Neural progenitor cell (in vitro differentiated cells): ENCODE results near the gene SLFN13. TPM values are rescaled to one million over a fixed set of nuclear protein-coding genes. Genes with fewer than 3 reads are reported as not detected.

Experiments
- DNase-seq: peaks from one replicate; pipeline ENCODE4 v3.0.0-alpha.2; 2016; ENCODE audit warnings: low spot score
- H2AFZ ChIP-seq: fragments of 200-600 bp; sonication (generic); replicated peaks from 2 replicates; pipeline ENCODE4 v1.6.1; 2016; ENCODE audit warnings: antibody characterized with exemption
- H3F3A ChIP-seq: fragments of 200-600 bp; sonication (generic); 2 replicates; pipeline ENCODE4 v1.6.1; 2016; ENCODE audit warnings: antibody characterized with exemption, low read depth
- H3K27ac ChIP-seq: fragments of 200-600 bp; sonication (generic); 2 replicates; pipeline ENCODE4 v1.5.1; 2016; ENCODE audit warnings: mild to moderate bottlenecking
- H3K27me3 ChIP-seq: fragments of 200-600 bp; sonication (generic); 2 replicates; pipeline ENCODE4 v1.6.1; 2016; ENCODE audit warnings: mild to moderate bottlenecking, moderate library complexity
- H3K36me3 ChIP-seq: fragments of 200-600 bp; sonication (generic); 2 replicates; pipeline ENCODE4 v1.5.1; 2016
- H3K4me1 ChIP-seq: fragments of 200-600 bp; sonication (generic); 2 replicates; pipeline ENCODE4 v1.6.1; 2016; ENCODE audit warnings: mixed run types
- H3K4me2 ChIP-seq: fragments of 200-600 bp; sonication (generic); 2 replicates; pipeline ENCODE4 v1.6.1; 2016
- H3K4me3 ChIP-seq: fragments of 200-600 bp; sonication (generic); 2 replicates; pipeline ENCODE4 v1.5.1; 2016
- H3K79me2 ChIP-seq: fragments of 200-600 bp; sonication (generic); 2 replicates; pipeline ENCODE4 v1.6.1; 2016; ENCODE audit warnings: low read depth
- H3K9ac ChIP-seq: fragments of 200-600 bp; sonication (generic); 2 replicates; pipeline ENCODE4 v1.6.1; 2016
- H3K9me3 ChIP-seq: fragments of 200-600 bp; sonication (generic); 2 replicates; pipeline ENCODE4 v1.5.1; 2016; ENCODE audit warnings: low read depth
- H4K20me1 ChIP-seq: fragments of 200-600 bp; sonication (generic); 2 replicates; pipeline ENCODE4 v1.6.1; 2016; ENCODE audit warnings: low read depth
- H3K27ac Mint-ChIP-seq: 3 replicates; pipeline ENCODE4 v1.8.0; 2021; ENCODE audit warnings: mixed read lengths
- H3K27me3 Mint-ChIP-seq: 2 replicates; pipeline ENCODE4 v1.8.0; 2022; ENCODE audit warnings: low read depth, mild to moderate bottlenecking, inconsistent platforms, moderate library complexity, mixed read lengths; ENCODE audit not compliant: insufficient read depth
- H3K36me3 Mint-ChIP-seq: 3 replicates; pipeline ENCODE4 v1.8.0; 2021; ENCODE audit warnings: mixed read lengths
- H3K4me1 Mint-ChIP-seq: 3 replicates; pipeline ENCODE4 v1.8.0; 2021; ENCODE audit warnings: mixed read lengths
- H3K4me3 Mint-ChIP-seq: 3 replicates; pipeline ENCODE4 v1.8.0; 2021; ENCODE audit warnings: mild to moderate bottlenecking, moderate library complexity, mixed read lengths
- H3K9me3 Mint-ChIP-seq: 3 replicates; pipeline ENCODE4 v1.8.0; 2020; ENCODE audit warnings: mixed read lengths
- CTCF ChIP-seq: fragments of 200-600 bp; sonication (generic); IDR thresholded peaks from 2 replicates; pipeline ENCODE4 v1.5.1; 2017; ENCODE audit warnings: antibody characterized with exemption, mild to moderate bottlenecking
- EZH2 ChIP-seq: fragments of 200-600 bp; sonication (generic); IDR thresholded peaks from 2 replicates; pipeline ENCODE4 v1.6.1; 2017; ENCODE audit warnings: antibody characterized with exemption, mild to moderate bottlenecking, moderate library complexity
- EZH2phosphoT487 ChIP-seq: fragments of 200-600 bp; sonication (generic); IDR thresholded peaks from 2 replicates; pipeline ENCODE4 v1.6.1; 2017; ENCODE audit warnings: antibody characterized with exemption
- small RNA-seq: library from RNA; depleted of rRNA; stranded (forward); fragments of <200 nt; gene quantifications from one replicate; pipeline ENCODE3, GENCODE V24; 2015
- total RNA-seq: library from RNA; depleted of rRNA; stranded (reverse); fragments of >200 nt; gene quantifications from 2 replicates; pipeline ENCODE4 v1.2.3, GENCODE V29; 2015; ENCODE audit warnings: low replicate concordance

SLFN13 gene
- total RNA-seq, 1 donor from 2014 or later: 0.88 TPM

DNA sequence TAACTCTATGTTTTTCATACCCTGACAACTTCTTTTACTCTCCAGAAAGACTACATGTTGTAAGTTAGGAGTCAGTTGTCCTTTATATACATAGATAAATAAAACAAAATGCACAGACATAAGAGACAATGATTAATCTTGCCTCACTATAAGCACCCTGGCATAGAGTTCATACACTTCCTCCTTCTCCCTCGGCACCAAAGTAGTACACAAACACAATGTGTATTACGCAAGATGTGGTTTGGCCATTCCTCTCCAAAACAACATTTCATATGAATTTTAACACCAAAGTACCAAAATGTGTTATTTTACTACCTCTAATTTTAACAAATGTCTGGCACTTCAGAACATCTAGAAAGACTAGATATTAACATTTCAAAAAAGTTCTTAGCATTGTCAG is 57.9 kb downstream of the SLFN13 start:
- Histone ChIP-seq H3K4me1 (no peaks in the 10 kb centered on the region), H3K27me3 (no peaks in the 10 kb centered on the region), H2AFZ (no peak overlapping the region), H3K79me2 (no peaks in the 10 kb centered on the region), H3K36me3 (no peaks in the 10 kb centered on the region), H3K9me3 (no peaks in the 10 kb centered on the region), H3F3A (no peaks in the 10 kb centered on the region), H4K20me1 (no peaks in the 10 kb centered on the region), H3K9ac (no peak overlapping the region), H3K27ac (no peak overlapping the region), H3K4me2 (no peak overlapping the region), H3K4me3 (no peak overlapping the region)
- H3K4me1 Mint-ChIP-seq: no peaks in the 10 kb centered on the region
- H3K27me3 Mint-ChIP-seq: peaks cover 4% of the 10 kb centered on the region
- peaks cover 2% of the 10 kb centered on the region for H3K36me3 Mint-ChIP-seq
- H3K4me3 Mint-ChIP-seq: no peak overlapping the region
- DNase-seq: no peak
- no peak for TF ChIP-seq EZH2
- TF ChIP-seq CTCF: no peak
- TF ChIP-seq EZH2phosphoT487: no peak
- H3K27ac Mint-ChIP-seq: no peak overlapping the region
- H3K9me3 Mint-ChIP-seq: peaks cover 13% of the 10 kb centered on the region

- H3K27ac ChIP-seq: no peak overlapping the region
- H3K27me3 Mint-ChIP-seq: peaks cover 4% of the 10 kb centered on the region
- H3K9me3 ChIP-seq: no peaks in the 10 kb centered on the region
- peaks cover 13% of the 10 kb centered on the region for H3K9me3 Mint-ChIP-seq
- H2AFZ ChIP-seq: no peak overlapping the region
- no peak overlapping the region for H3K9ac ChIP-seq
- no peaks in the 10 kb centered on the region for H3K36me3 ChIP-seq
- H3K4me1 ChIP-seq: no peaks in the 10 kb centered on the region
- H3F3A ChIP-seq: no peaks in the 10 kb centered on the region
- no peak for TF ChIP-seq CTCF
- no peak for TF ChIP-seq EZH2phosphoT487
- no peak for TF ChIP-seq EZH2
- H3K27ac Mint-ChIP-seq: no peak overlapping the region
- no peak overlapping the region for H3K4me2 ChIP-seq
- DNase-seq: no peak
- peaks cover 2% of the 10 kb centered on the region for H3K36me3 Mint-ChIP-seq
- H3K79me2 ChIP-seq: no peaks in the 10 kb centered on the region
- H3K4me1 Mint-ChIP-seq: no peaks in the 10 kb centered on the region
- H3K4me3 Mint-ChIP-seq: no peak overlapping the region
- H3K4me3 ChIP-seq: no peak overlapping the region
- no peaks in the 10 kb centered on the region for H4K20me1 ChIP-seq
- no peaks in the 10 kb centered on the region for H3K27me3 ChIP-seq
These were observed 58.4 kb downstream of the SLFN13 start for GRCh38 chr17:35390156-35390555.

DNA sequence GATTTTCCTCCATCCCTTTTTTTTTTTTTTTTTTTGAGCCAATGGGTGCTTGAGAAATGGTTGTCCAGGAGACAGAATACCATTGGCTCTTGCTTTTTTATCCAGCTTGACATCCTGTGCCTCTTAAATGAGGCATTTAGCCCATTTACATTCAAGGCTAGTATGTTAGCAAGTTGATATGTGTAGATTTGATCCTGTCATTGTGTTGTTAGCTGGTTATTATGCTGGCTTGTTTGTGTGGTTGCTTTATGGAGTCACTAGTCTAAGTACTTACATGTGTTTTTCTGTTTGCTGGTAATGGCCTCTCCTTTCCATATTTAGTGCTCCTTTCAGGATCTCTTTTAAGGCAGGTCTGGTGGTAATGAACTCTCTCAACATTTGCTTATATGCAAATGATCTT is 61.1 kb downstream of the SLFN13 start:
- Histone ChIP-seq H3K27ac (no peak overlapping the region), H3F3A (no peaks in the 10 kb centered on the region), H4K20me1 (no peaks in the 10 kb centered on the region), H3K79me2 (no peaks in the 10 kb centered on the region), H2AFZ (no peak overlapping the region), H3K4me3 (no peak overlapping the region), H3K4me2 (no peak overlapping the region), H3K9ac (no peak overlapping the region), H3K9me3 (no peaks in the 10 kb centered on the region), H3K36me3 (no peaks in the 10 kb centered on the region), H3K4me1 (no peaks in the 10 kb centered on the region), H3K27me3 (no peaks in the 10 kb centered on the region)
- TF ChIP-seq EZH2phosphoT487 (no peak), CTCF (no peak), EZH2 (no peak)
- Mint-ChIP-seq H3K9me3 (peaks cover 11% of the 10 kb centered on the region), H3K27me3 (peaks cover 4% of the 10 kb centered on the region), H3K4me1 (no peaks in the 10 kb centered on the region), H3K4me3 (no peak overlapping the region), H3K27ac (no peak overlapping the region), H3K36me3 (no peaks in the 10 kb centered on the region)
- DNase-seq: no peak

Small RNA genes lying within 50 kb of the gene (small RNA-seq; reads per million reads assigned to genes)
- not detected for gene AC060766.5

Other genes with a start within 250 kb of the SLFN13 start
- 3.5 and 5.8 TPM in 2 replicates for gene SLFN5, start 205.7 kb downstream of the SLFN13 start, total RNA-seq
- 0.02 and 0.71 TPM in 2 replicates for gene SLFN11, start 75.1 kb downstream of the SLFN13 start, total RNA-seq
- gene SLFN12, start 16.3 kb downstream of the SLFN13 start, total RNA-seq: 6.8 and 7.2 TPM in 2 replicates
- not detected in 2 replicates for gene SLFN12L, start 88.9 kb upstream of the SLFN13 start, total RNA-seq
- not detected in 2 replicates for gene SLFN14, start 112.1 kb upstream of the SLFN13 start, total RNA-seq
- gene PEX12, start 129.8 kb upstream of the SLFN13 start, total RNA-seq: 6.5 and 7.0 TPM in 2 replicates
- gene AP2B1, start 138.6 kb upstream of the SLFN13 start, total RNA-seq: 120 and 125 TPM in 2 replicates